ENCODE results near the gene SOX6. TPM values are rescaled to one million over a fixed set of nuclear protein-coding genes. Genes with fewer than 3 reads are reported as not detected.

SOX6 gene
- total RNA-seq, 1 donor from 2014 or later, result 24.9 TPM

- H3K4me3 Mint-ChIP-seq, result no peak overlapping the region
- no peak for DNase-seq (ENCODE audit: extremely low spot score, unreplicated experiment)
- H3K4me1 Mint-ChIP-seq (ENCODE audit: unreplicated experiment), result no peaks in the 10 kb centered on the region
- no peaks in the 10 kb centered on the region for H3K36me3 Mint-ChIP-seq
- no peak for TF ChIP-seq CTCF (conservative IDR thresholded peaks at IDR 0.05)
- H3K9me3 Mint-ChIP-seq, result peaks cover 10% of the 10 kb centered on the region
- peaks cover 3% of the 10 kb centered on the region for H3K27me3 Mint-ChIP-seq
- H3K27ac Mint-ChIP-seq, result no peak overlapping the region
Observed at GRCh38 chr11:15932417-15932816, 423.9 kb downstream of the SOX6 start.

GRCh38 chr11:15931497-15931896, 424.8 kb downstream of the SOX6 start:
- Mint-ChIP-seq H3K27me3 (peaks cover 3% of the 10 kb centered on the region), H3K9me3 (peaks cover 10% of the 10 kb centered on the region), H3K4me3 (no peak overlapping the region), H3K4me1 (ENCODE audit: unreplicated experiment) (no peaks in the 10 kb centered on the region), H3K36me3 (no peaks in the 10 kb centered on the region), H3K27ac (no peak overlapping the region)
- no peak for TF ChIP-seq CTCF (conservative IDR thresholded peaks at IDR 0.05)
- no peak for DNase-seq (ENCODE audit: extremely low spot score, unreplicated experiment)

- H3K36me3 Mint-ChIP-seq, result no peaks in the 10 kb centered on the region
- H3K27ac Mint-ChIP-seq, result no peak overlapping the region
- H3K4me1 Mint-ChIP-seq (ENCODE audit: unreplicated experiment), result no peaks in the 10 kb centered on the region
- peaks cover 10% of the 10 kb centered on the region for H3K9me3 Mint-ChIP-seq
- no peak overlapping the region for H3K4me3 Mint-ChIP-seq
- H3K27me3 Mint-ChIP-seq, result peaks cover 3% of the 10 kb centered on the region
- no peak for DNase-seq (ENCODE audit: extremely low spot score, unreplicated experiment)
- TF ChIP-seq CTCF (conservative IDR thresholded peaks at IDR 0.05), result no peak
Observed at GRCh38 chr11:15930442-15931025, 425.8 kb downstream of the SOX6 start.

GRCh38 chr11:15929371-15929901, 426.9 kb downstream of the SOX6 start:
- no peak overlapping the region for H3K27ac Mint-ChIP-seq
- no peaks in the 10 kb centered on the region for H3K27me3 Mint-ChIP-seq

GRCh38 chr11:15927864-15928217, 428.5 kb downstream of the SOX6 start:
- no peak overlapping the region for H3K27ac Mint-ChIP-seq
- no peak overlapping the region for H3K4me3 Mint-ChIP-seq
- no peaks in the 10 kb centered on the region for H3K27me3 Mint-ChIP-seq
- H3K9me3 Mint-ChIP-seq, result peaks cover 10% of the 10 kb centered on the region
- peak; percentile 2 for DNase-seq (ENCODE audit: extremely low spot score, unreplicated experiment)
- no peak for TF ChIP-seq CTCF (conservative IDR thresholded peaks at IDR 0.05)
- no peaks in the 10 kb centered on the region for H3K36me3 Mint-ChIP-seq
- H3K4me1 Mint-ChIP-seq (ENCODE audit: unreplicated experiment), result peaks cover 5% of the 10 kb centered on the region

More at GRCh38 chr11:15929371-15929901, 426.9 kb downstream of the SOX6 start:
- DNase-seq (ENCODE audit: extremely low spot score, unreplicated experiment), result peak; percentile 54
- Mint-ChIP-seq H3K36me3 (no peaks in the 10 kb centered on the region), H3K4me3 (no peak overlapping the region), H3K4me1 (ENCODE audit: unreplicated experiment) (peaks cover 3% of the 10 kb centered on the region), H3K9me3 (peaks cover 10% of the 10 kb centered on the region)
- no peak for TF ChIP-seq CTCF (conservative IDR thresholded peaks at IDR 0.05)

Data from type B pancreatic cell (in vitro differentiated cells).